Endothelial cell of umbilical vein (primary cell): ENCODE results near the gene TMEM87B. TPM values are rescaled to one million over a fixed set of nuclear protein-coding genes. Genes with fewer than 3 reads are reported as not detected.

Source experiments
- BruUV-seq: library from RNA; stranded (reverse); fragments of 400-500 nt; replicated peaks from 2 replicates; lab custom pipeline; 2021; lab: Mats Ljungman, UMichigan
- CTCF ChIA-PET: fragments of 300-600, 350-600 bp; sonication (Branson Sonifier 250); formaldehyde crosslinking; loops from one replicate; lab custom pipeline; 2021; ENCODE audit warnings: antibody characterized with exemption, inconsistent platforms; lab: Charles Lee
- POLR2A ChIA-PET: fragments of 300-600, 350-600 bp; sonication (Branson Sonifier 250); formaldehyde crosslinking; loops from one replicate; lab custom pipeline; 2021; ENCODE audit warnings: antibody characterized with exemption, inconsistent platforms; lab: Charles Lee
- DNase-seq: peaks from one replicate; pipeline ENCODE4 v3.0.0-alpha.2; 2011; ENCODE audit warnings: low read depth, low spot score
- FAIRE-seq: peaks from 2 replicates; lab custom pipeline; 2011; peaks lifted over from hg19 to GRCh38; lab: Jason Lieb, UNC
- H2AFZ ChIP-seq: 2 replicates; pipeline ENCODE4 v1.6.0; 2012; ENCODE audit warnings: low read depth, low read length, control low read depth, inconsistent platforms
- H3K27ac ChIP-seq: 2 replicates; pipeline ENCODE4 v1.5.1; 2011; ENCODE audit warnings: low read depth, mild to moderate bottlenecking, control low read depth, low read length, moderate library complexity; ENCODE audit not compliant: insufficient read depth
- H3K27me3 ChIP-seq, 2 experiments: 2 replicates each; pipeline versions ENCODE4 v1.6.0 to v1.6.1; 2011; ENCODE audit warnings: low read length in 2 of 2, mixed read lengths in 1 of 2; ENCODE audit not compliant: control insufficient read depth in 2 of 2, insufficient read depth in 2 of 2
- H3K36me3 ChIP-seq, 2 experiments: 2 replicates in 1 of 2; 3 replicates in 1 of 2; pipeline ENCODE4 v1.5.1; 2011; ENCODE audit warnings: low read length in 2 of 2, mild to moderate bottlenecking in 1 of 2, moderate library complexity in 1 of 2; ENCODE audit not compliant: control insufficient read depth in 2 of 2, insufficient read depth in 2 of 2; ENCODE audit errors: extremely low read depth in 1 of 2
- H3K4me1 ChIP-seq: 3 replicates; pipeline ENCODE4 v1.5.1; 2011; ENCODE audit warnings: mild to moderate bottlenecking, low read length; ENCODE audit not compliant: control insufficient read depth, insufficient read depth; ENCODE audit errors: extremely low read depth
- H3K4me2 ChIP-seq: 2 replicates; pipeline ENCODE4 v1.6.1; 2011; ENCODE audit warnings: low read length, control low read depth, mixed read lengths; ENCODE audit not compliant: insufficient read depth
- H3K4me3 ChIP-seq, 3 experiments: fragments of 200-600 bp in 1 of 3; sonication (generic), shearing (Covaris generic) in 1 of 3; replicated peaks in 1 of 3; 2 replicates each; pipeline ENCODE4 v1.5.1; 2011 to 2016; ENCODE audit warnings: control low read depth in 3 of 3, low read length in 3 of 3, mild to moderate bottlenecking in 2 of 3, inconsistent platforms in 1 of 3, low read depth in 1 of 3, moderate library complexity in 1 of 3; ENCODE audit not compliant: insufficient read depth in 1 of 3
- H3K79me2 ChIP-seq: 2 replicates; pipeline ENCODE4 v1.6.0; 2012; ENCODE audit warnings: low read length, inconsistent platforms; ENCODE audit not compliant: control insufficient read depth, insufficient read depth
- H3K9ac ChIP-seq: replicated peaks from 2 replicates; pipeline ENCODE3; 2011; ENCODE audit warnings: low read length, control low read depth; ENCODE audit not compliant: insufficient read depth; ENCODE audit errors: extremely low read depth
- H3K9me1 ChIP-seq: replicated peaks from 3 replicates; pipeline ENCODE4 v1.6.0; 2011; ENCODE audit warnings: mild to moderate bottlenecking, low read length; ENCODE audit not compliant: control insufficient read depth, insufficient read depth; ENCODE audit errors: extremely low read depth
- H3K9me3 ChIP-seq: replicated peaks from 2 replicates; pipeline ENCODE4 v1.5.1; 2012; ENCODE audit warnings: low read length, inconsistent platforms; ENCODE audit not compliant: control insufficient read depth, insufficient read depth
- H4K20me1 ChIP-seq: replicated peaks from 2 replicates; pipeline ENCODE3; 2011; ENCODE audit warnings: mild to moderate bottlenecking, low read length; ENCODE audit not compliant: control insufficient read depth, insufficient read depth; ENCODE audit errors: extremely low read depth
- EZH2 ChIP-seq: IDR thresholded peaks from 2 replicates; pipeline ENCODE4 v1.6.1; 2012; ENCODE audit warnings: borderline replicate concordance, low read depth, mild to moderate bottlenecking, moderate library complexity, low read length, inconsistent platforms; ENCODE audit not compliant: severe bottlenecking
- FOS ChIP-seq: IDR thresholded peaks from 2 replicates; pipeline ENCODE4 v1.6.1; 2011; ENCODE audit warnings: mild to moderate bottlenecking, low read length, moderate library complexity, borderline replicate concordance; ENCODE audit not compliant: insufficient read depth
- GATA2 ChIP-seq: IDR thresholded peaks from 2 replicates; pipeline ENCODE4 v1.7.0; 2011; ENCODE audit warnings: low read depth, mild to moderate bottlenecking, moderate library complexity, mixed read lengths, low read length; ENCODE audit not compliant: insufficient read length, insufficient read depth
- JUN ChIP-seq: IDR thresholded peaks from 2 replicates; pipeline ENCODE4 v1.6.1; 2011; ENCODE audit warnings: borderline replicate concordance, low read depth; ENCODE audit not compliant: insufficient read length, insufficient read depth
- MYC ChIP-seq: IDR thresholded peaks from one replicate; pipeline ENCODE4 v1.6.1; 2011; ENCODE audit warnings: mild to moderate bottlenecking, low read depth, low read length
- POLR2A ChIP-seq: IDR thresholded peaks from 2 replicates; pipeline ENCODE4 v1.6.1; 2012; ENCODE audit warnings: low read depth, mild to moderate bottlenecking, control low read depth, low read length
- POLR2AphosphoS5 ChIP-seq: IDR thresholded peaks from 2 replicates; pipeline ENCODE4 v1.6.1; 2012; ENCODE audit warnings: low read depth, mild to moderate bottlenecking, control low read depth, low read length, moderate library complexity; ENCODE audit not compliant: insufficient read depth
- dilution Hi-C: fragments of 300-500 bp; cut with MboI; formaldehyde crosslinking; loops from one replicate; pipeline ENCODE4 v1.15.0; 2019; ENCODE audit warnings: low sequenced_read_pairs; ENCODE audit not compliant: extremely low pct_ligation_motif_present
- intact Hi-C: fragments of 100-400 bp; cut with micrococcal nuclease; formaldehyde crosslinking; loops from one replicate; pipeline ENCODE4 v1.10.0; 2022
- polyA plus RNA-seq, 4 experiments: library from polyadenylated mRNA; depleted of rRNA in 3 of 4; stranded (reverse) in 3 of 4; unstranded in 1 of 4; fragments of >200 nt; gene quantifications; 2 replicates each; pipeline versions ENCODE4 v1.2.1 to v1.2.3, GENCODE V29; 2011 to 2012; ENCODE audit warnings: missing spikeins in 1 of 4
- total RNA-seq: library from RNA; stranded (reverse); gene quantifications from 2 replicates; pipeline ENCODE4 v1.2.3, GENCODE V29; 2021
- TF ChIP-seq, protein P1 (sequence below), 2 donors: IDR thresholded peaks; 1 replicate in 1 of 2; 2 replicates in 1 of 2; pipeline ENCODE4 v1.5.1; 2011; ENCODE audit warnings: low read length in 2 of 2, mild to moderate bottlenecking in 2 of 2, moderate library complexity in 2 of 2, control low read depth in 1 of 2, inconsistent platforms in 1 of 2, low read depth in 1 of 2; ENCODE audit not compliant: insufficient read depth in 1 of 2; ENCODE audit errors: extremely low read depth in 1 of 2
- TF ChIP-seq, protein P2 (sequence below): IDR thresholded peaks from 2 replicates; pipeline ENCODE4 v1.6.1; 2011; ENCODE audit not compliant: insufficient read depth, insufficient read length

The TMEM87B gene
- total and polyA plus RNA-seq, 2 donors (not counting 3 experiments of a cell fraction or from before 2014, with no cell fraction given), result 17.6 to 21.5 TPM

DNA sequence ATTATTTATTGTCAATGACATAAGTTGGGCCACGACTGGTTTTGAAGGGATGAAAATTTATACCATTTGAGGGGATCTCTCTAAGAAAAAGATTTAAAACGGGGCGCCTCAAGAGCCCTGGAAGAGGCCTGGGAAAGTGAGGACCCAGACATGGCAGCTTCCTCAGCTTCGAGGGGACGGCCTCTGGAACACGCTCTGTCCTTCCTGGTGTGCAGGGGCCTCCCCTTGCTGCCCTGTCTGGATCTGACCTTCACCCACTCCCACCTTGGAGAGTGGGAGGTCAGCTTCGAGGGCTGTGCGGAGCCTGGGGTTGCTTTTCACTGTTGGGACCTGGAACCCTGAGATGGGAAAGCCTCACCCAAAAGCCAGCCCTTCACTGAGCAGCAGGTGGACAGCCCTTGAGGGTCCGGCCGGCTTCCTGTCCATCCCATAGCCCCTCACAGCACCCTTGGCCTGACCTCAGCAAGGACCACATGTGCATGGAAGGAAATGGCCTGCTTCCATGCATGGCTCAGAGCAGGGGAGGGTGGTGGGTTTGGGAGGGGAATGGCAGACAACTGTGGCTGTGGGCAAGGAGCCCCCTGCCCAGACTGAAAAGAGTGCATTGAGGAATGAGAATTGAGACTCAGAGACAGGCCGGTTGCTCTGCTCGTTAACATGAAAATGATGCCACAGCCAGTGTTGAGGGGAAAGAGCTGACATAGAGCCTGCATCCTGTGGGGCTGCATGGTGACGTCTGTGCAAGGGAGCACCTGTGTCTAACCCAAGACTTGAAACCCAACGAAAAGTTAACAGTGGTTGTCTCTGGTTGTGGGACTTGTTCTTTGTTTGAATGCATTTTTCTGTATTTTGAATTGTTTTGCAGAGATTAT lies 99.4 kb downstream of the TMEM87B start:
- TF ChIP-seq, protein P1, sequence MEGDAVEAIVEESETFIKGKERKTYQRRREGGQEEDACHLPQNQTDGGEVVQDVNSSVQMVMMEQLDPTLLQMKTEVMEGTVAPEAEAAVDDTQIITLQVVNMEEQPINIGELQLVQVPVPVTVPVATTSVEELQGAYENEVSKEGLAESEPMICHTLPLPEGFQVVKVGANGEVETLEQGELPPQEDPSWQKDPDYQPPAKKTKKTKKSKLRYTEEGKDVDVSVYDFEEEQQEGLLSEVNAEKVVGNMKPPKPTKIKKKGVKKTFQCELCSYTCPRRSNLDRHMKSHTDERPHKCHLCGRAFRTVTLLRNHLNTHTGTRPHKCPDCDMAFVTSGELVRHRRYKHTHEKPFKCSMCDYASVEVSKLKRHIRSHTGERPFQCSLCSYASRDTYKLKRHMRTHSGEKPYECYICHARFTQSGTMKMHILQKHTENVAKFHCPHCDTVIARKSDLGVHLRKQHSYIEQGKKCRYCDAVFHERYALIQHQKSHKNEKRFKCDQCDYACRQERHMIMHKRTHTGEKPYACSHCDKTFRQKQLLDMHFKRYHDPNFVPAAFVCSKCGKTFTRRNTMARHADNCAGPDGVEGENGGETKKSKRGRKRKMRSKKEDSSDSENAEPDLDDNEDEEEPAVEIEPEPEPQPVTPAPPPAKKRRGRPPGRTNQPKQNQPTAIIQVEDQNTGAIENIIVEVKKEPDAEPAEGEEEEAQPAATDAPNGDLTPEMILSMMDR (IDR thresholded peaks at IDR 0.05; ENCODE audit: extremely low read depth in 1 of 2, insufficient read depth in 1 of 2, low read depth in 1 of 2, low read length in 2 of 2), result no peak
- TF ChIP-seq JUN (no peak), MYC (no peak), GATA2 (no peak), POLR2A (no peak), POLR2AphosphoS5 (no peak), EZH2 (no peak), FOS (no peak)
- TF ChIP-seq, protein P2, sequence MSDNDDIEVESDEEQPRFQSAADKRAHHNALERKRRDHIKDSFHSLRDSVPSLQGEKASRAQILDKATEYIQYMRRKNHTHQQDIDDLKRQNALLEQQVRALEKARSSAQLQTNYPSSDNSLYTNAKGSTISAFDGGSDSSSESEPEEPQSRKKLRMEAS, result no peak
- dilution Hi-C loops, result no loop called here
- H3K9me3 ChIP-seq, result no peaks in the 10 kb centered on the region
- H3K27ac ChIP-seq, result no peak overlapping the region
- H3K79me2 ChIP-seq, result no peaks in the 10 kb centered on the region
- no peaks in the 10 kb centered on the region for H4K20me1 ChIP-seq
- DNase-seq (no peak), FAIRE-seq (no peak)
- POLR2A ChIA-PET, result no interaction called here
- no peak overlapping the region for H2AFZ ChIP-seq
- no peaks in the 10 kb centered on the region for H3K9me1 ChIP-seq
- BruUV-seq, result no TSS peak
- no peaks in the 10 kb centered on the region for H3K27me3 ChIP-seq
- no peak overlapping the region for H3K4me2 ChIP-seq
- peaks cover 19% of the 10 kb centered on the region for H3K4me1 ChIP-seq
- no peak overlapping the region for H3K4me3 ChIP-seq
- no peak overlapping the region for H3K9ac ChIP-seq
- CTCF ChIA-PET, result interaction anchor here (0.7 to 1.6 kb wide), 3 partner anchors 9 to 105 kb away, joined by 3 to 5 read pairs (median 4); no protein-coding TSS in a partner anchor
- no peaks in the 10 kb centered on the region for H3K36me3 ChIP-seq
- intact Hi-C loops, result no loop called here
